Measurements from ENCODE around the gene BOC.

Gene BOC

GRCh38 chr3:113254171-113254947 lies 43.0 kb downstream of the BOC start:
- TF ChIP-seq CTCF (IDR thresholded peaks at IDR 0.05; ENCODE audit: low read length, missing control alignments), result no peak
- DNase-seq (ENCODE audit: low read depth), result no peak
- H3K4me3 ChIP-seq (replicated peaks; ENCODE audit: low read depth, low read length), result no peak overlapping the region

- no peak for DNase-seq (ENCODE audit: low read depth)
- no peak overlapping the region for H3K4me3 ChIP-seq (replicated peaks; ENCODE audit: low read depth, low read length)
- TF ChIP-seq CTCF (IDR thresholded peaks at IDR 0.05; ENCODE audit: low read length, missing control alignments), result no peak
Measured at GRCh38 chr3:113255100-113255853, 43.9 kb downstream of the BOC start.

GRCh38 chr3:113255854-113256615 lies 44.7 kb downstream of the BOC start:
- no peak for DNase-seq (ENCODE audit: low read depth)
- no peak for TF ChIP-seq CTCF (IDR thresholded peaks at IDR 0.05; ENCODE audit: low read length, missing control alignments)
- no peak overlapping the region for H3K4me3 ChIP-seq (replicated peaks; ENCODE audit: low read depth, low read length)

GRCh38 chr3:113258361-113258760 lies 47.0 kb downstream of the BOC start:
- TF ChIP-seq CTCF (IDR thresholded peaks at IDR 0.05; ENCODE audit: low read length, missing control alignments), result no peak
- DNase-seq (ENCODE audit: low read depth), result no peak
- H3K4me3 ChIP-seq (replicated peaks; ENCODE audit: low read depth, low read length), result no peak overlapping the region

GRCh38 chr3:113259196-113259595 lies 47.8 kb downstream of the BOC start:
- no peak for TF ChIP-seq CTCF (IDR thresholded peaks at IDR 0.05; ENCODE audit: low read length, missing control alignments)
- H3K4me3 ChIP-seq (replicated peaks; ENCODE audit: low read depth, low read length), result no peak overlapping the region

GRCh38 chr3:113261063-113261625 lies 49.8 kb downstream of the BOC start:
- no peak overlapping the region for H3K4me3 ChIP-seq (replicated peaks; ENCODE audit: low read depth, low read length)
- TF ChIP-seq CTCF (IDR thresholded peaks at IDR 0.05; ENCODE audit: low read length, missing control alignments), result no peak
- DNase-seq (ENCODE audit: low read depth), result no peak

More at GRCh38 chr3:113259196-113259595, 47.8 kb downstream of the BOC start:
- no peak for DNase-seq (ENCODE audit: low read depth)

All from fibroblast of pulmonary artery (primary cell).